ENCODE data around the gene KCNJ10.

The KCNJ10 gene

DNA sequence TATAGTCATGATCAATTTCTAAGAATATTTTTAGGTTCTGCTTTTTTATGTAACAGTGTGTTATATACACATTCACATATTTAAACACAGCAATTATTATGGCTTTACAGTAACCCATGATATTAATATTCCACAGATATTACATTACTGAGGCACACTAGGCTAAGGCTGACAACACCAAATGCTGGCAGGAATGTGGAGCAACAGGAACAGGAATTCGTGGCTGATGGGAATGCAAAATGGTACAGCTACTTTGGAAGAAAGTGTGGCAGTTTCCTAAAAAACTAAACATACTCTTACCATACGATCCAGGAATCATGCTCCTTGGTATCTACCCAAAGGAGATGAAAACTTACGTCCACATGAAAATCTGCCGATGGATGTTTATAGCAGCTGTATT is 9.5 kb upstream of the KCNJ10 start:
- Histone ChIP-seq H3K27ac (ENCODE audit: extremely low read depth, low read depth, low read length) (no peak overlapping the region), H3K4me1 (ENCODE audit: control insufficient read depth, insufficient read depth, low read length) (no peaks in the 10 kb centered on the region), H3K4me3 (ENCODE audit: low read depth, low read length) (no peak overlapping the region), H3K36me3 (ENCODE audit: control insufficient read depth in 2 of 2, insufficient read depth in 1 of 2, low read length in 2 of 2) (no peaks in the 10 kb centered on the region), H3K9me3 (ENCODE audit: control insufficient read depth, insufficient read depth, low read depth, low read length) (no peaks in the 10 kb centered on the region)
- POLR2A ChIA-PET, result no interaction called here
- CTCF ChIA-PET, result interaction anchor here (0.6 to 16.5 kb wide), 28 partner anchors 8 to 918 kb away, joined by 3 to 541 read pairs (median 4); partner anchors contain the start of genes IGSF8 and PIGM
- TF ChIP-seq ZNF664 (tag by site-specific recombination; IDR thresholded peaks at IDR 0.05) (no peak), ZNF629 (tag by site-specific recombination; IDR thresholded peaks at IDR 0.05) (no peak), ZSCAN23 (tag by site-specific recombination; IDR thresholded peaks at IDR 0.05) (no peak), GFI1B (tag by site-specific recombination; IDR thresholded peaks at IDR 0.05) (no peak), ZNF426 (tag by site-specific recombination; IDR thresholded peaks at IDR 0.05) (no peak), ZBTB20 (tag by site-specific recombination; IDR thresholded peaks at IDR 0.05) (no peak)
- TF ChIP-seq, protein P1, sequence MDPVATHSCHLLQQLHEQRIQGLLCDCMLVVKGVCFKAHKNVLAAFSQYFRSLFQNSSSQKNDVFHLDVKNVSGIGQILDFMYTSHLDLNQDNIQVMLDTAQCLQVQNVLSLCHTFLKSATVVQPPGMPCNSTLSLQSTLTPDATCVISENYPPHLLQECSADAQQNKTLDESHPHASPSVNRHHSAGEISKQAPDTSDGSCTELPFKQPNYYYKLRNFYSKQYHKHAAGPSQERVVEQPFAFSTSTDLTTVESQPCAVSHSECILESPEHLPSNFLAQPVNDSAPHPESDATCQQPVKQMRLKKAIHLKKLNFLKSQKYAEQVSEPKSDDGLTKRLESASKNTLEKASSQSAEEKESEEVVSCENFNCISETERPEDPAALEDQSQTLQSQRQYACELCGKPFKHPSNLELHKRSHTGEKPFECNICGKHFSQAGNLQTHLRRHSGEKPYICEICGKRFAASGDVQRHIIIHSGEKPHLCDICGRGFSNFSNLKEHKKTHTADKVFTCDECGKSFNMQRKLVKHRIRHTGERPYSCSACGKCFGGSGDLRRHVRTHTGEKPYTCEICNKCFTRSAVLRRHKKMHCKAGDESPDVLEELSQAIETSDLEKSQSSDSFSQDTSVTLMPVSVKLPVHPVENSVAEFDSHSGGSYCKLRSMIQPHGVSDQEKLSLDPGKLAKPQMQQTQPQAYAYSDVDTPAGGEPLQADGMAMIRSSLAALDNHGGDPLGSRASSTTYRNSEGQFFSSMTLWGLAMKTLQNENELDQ (tag by site-specific recombination; IDR thresholded peaks at IDR 0.05; ENCODE audit: low read depth), result no peak
- TF ChIP-seq, protein P2, sequence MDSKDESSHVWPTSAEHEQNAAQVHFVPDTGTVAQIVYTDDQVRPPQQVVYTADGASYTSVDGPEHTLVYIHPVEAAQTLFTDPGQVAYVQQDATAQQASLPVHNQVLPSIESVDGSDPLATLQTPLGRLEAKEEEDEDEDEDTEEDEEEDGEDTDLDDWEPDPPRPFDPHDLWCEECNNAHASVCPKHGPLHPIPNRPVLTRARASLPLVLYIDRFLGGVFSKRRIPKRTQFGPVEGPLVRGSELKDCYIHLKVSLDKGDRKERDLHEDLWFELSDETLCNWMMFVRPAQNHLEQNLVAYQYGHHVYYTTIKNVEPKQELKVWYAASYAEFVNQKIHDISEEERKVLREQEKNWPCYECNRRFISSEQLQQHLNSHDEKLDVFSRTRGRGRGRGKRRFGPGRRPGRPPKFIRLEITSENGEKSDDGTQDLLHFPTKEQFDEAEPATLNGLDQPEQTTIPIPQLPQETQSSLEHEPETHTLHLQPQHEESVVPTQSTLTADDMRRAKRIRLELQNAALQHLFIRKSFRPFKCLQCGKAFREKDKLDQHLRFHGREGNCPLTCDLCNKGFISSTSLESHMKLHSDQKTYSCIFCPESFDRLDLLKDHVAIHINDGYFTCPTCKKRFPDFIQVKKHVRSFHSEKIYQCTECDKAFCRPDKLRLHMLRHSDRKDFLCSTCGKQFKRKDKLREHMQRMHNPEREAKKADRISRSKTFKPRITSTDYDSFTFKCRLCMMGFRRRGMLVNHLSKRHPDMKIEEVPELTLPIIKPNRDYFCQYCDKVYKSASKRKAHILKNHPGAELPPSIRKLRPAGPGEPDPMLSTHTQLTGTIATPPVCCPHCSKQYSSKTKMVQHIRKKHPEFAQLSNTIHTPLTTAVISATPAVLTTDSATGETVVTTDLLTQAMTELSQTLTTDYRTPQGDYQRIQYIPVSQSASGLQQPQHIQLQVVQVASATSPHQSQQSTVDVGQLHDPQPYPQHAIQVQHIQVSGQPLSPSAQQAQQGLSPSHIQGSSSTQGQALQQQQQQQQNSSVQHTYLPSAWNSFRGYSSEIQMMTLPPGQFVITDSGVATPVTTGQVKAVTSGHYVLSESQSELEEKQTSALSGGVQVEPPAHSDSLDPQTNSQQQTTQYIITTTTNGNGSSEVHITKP (tag by site-specific recombination; IDR thresholded peaks at IDR 0.05), result no peak
- TF ChIP-seq, protein P3, sequence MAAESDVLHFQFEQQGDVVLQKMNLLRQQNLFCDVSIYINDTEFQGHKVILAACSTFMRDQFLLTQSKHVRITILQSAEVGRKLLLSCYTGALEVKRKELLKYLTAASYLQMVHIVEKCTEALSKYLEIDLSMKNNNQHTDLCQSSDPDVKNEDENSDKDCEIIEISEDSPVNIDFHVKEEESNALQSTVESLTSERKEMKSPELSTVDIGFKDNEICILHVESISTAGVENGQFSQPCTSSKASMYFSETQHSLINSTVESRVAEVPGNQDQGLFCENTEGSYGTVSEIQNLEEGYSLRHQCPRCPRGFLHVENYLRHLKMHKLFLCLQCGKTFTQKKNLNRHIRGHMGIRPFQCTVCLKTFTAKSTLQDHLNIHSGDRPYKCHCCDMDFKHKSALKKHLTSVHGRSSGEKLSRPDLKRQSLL (tag by site-specific recombination; IDR thresholded peaks at IDR 0.05), result no peak
- TF ChIP-seq, protein P4, sequence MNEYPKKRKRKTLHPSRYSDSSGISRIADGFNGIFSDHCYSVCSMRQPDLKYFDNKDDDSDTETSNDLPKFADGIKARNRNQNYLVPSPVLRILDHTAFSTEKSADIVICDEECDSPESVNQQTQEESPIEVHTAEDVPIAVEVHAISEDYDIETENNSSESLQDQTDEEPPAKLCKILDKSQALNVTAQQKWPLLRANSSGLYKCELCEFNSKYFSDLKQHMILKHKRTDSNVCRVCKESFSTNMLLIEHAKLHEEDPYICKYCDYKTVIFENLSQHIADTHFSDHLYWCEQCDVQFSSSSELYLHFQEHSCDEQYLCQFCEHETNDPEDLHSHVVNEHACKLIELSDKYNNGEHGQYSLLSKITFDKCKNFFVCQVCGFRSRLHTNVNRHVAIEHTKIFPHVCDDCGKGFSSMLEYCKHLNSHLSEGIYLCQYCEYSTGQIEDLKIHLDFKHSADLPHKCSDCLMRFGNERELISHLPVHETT (tag by site-specific recombination; IDR thresholded peaks at IDR 0.05), result no peak
- TF ChIP-seq, protein P5, sequence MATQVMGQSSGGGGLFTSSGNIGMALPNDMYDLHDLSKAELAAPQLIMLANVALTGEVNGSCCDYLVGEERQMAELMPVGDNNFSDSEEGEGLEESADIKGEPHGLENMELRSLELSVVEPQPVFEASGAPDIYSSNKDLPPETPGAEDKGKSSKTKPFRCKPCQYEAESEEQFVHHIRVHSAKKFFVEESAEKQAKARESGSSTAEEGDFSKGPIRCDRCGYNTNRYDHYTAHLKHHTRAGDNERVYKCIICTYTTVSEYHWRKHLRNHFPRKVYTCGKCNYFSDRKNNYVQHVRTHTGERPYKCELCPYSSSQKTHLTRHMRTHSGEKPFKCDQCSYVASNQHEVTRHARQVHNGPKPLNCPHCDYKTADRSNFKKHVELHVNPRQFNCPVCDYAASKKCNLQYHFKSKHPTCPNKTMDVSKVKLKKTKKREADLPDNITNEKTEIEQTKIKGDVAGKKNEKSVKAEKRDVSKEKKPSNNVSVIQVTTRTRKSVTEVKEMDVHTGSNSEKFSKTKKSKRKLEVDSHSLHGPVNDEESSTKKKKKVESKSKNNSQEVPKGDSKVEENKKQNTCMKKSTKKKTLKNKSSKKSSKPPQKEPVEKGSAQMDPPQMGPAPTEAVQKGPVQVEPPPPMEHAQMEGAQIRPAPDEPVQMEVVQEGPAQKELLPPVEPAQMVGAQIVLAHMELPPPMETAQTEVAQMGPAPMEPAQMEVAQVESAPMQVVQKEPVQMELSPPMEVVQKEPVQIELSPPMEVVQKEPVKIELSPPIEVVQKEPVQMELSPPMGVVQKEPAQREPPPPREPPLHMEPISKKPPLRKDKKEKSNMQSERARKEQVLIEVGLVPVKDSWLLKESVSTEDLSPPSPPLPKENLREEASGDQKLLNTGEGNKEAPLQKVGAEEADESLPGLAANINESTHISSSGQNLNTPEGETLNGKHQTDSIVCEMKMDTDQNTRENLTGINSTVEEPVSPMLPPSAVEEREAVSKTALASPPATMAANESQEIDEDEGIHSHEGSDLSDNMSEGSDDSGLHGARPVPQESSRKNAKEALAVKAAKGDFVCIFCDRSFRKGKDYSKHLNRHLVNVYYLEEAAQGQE (tag by site-specific recombination; IDR thresholded peaks at IDR 0.05), result no peak
